ENCODE results near the gene SOCS3. TPM values are rescaled to one million over a fixed set of nuclear protein-coding genes. Genes with fewer than 3 reads are reported as not detected.

Gene SOCS3
- total and polyA plus RNA-seq, 10 of the 15 experiments (the other 5 are each of a cell fraction or from before 2014, with no cell fraction given), result 0.05 to 3.9 (median 1.0) TPM

DNA sequence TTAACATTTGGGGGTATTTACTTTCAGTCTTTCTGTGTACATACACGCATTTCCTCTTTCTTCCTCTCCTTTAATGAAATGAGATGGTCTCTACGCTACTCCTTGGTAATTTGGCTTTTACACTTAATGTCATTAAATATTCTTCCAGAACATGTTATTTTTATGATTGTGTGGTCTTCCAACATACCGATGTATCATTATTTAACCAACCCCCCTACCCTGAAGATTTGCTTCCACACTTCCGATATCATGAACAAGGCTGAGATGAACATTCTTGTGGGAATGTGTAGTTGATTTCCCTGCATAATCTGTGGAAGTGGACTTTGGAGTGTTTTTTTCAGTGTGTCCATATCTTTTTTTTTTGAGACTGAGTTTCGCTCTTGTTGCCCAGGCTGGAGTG is 16.3 kb upstream of the SOCS3 start:
- POLR2A ChIA-PET, result no interaction called here
- no TSS peak for BruUV-seq (replicated peaks)
- WGBS (ENCODE audit: insufficient coverage, insufficient replicate concordance, low lambda C conversion rate, missing lambda C conversion rate), result 56% methylated on average over 4 of the region's 5 CpGs

GRCh38 chr17:78375401-78376151 is 15.7 kb upstream of the SOCS3 start:
- peaks cover 19% of the 10 kb centered on the region for H3K4me1 ChIP-seq (ENCODE audit: control insufficient read depth, insufficient read depth, low read length)
- intact Hi-C loops (cut with micrococcal nuclease; ENCODE audit: unreplicated experiment) (no loop called here), in situ Hi-C loops (cut with MboI) (no loop called here)
- DNase-seq (ENCODE audit: low read depth, low spot score) (no peak), ATAC-seq (no peak), FAIRE-seq (no peak)
- no peak overlapping the region for H3K9ac ChIP-seq (ENCODE audit: control insufficient read depth, insufficient read depth, low read length)
- no peak overlapping the region for H3K4me2 ChIP-seq (ENCODE audit: control insufficient read depth, insufficient read depth)
- ChIA-PET CTCF (interaction anchor here (1.4 to 2.7 kb wide), 2 partner anchors 11 to 15 kb away, joined by 5 to 9 read pairs; no protein-coding TSS in a partner anchor), POLR2A (no interaction called here), SMC1A (ENCODE audit: uncharacterized antibody, unreplicated experiment) (interaction anchor here (1.5 kb wide), 1 partner anchor 63 kb away, joined by 4 read pairs; no protein-coding TSS in a partner anchor), RAD21 (ENCODE audit: unreplicated experiment) (interaction anchor here (1.5 kb wide), 1 partner anchor 9 kb away, joined by 4 read pairs; no protein-coding TSS in a partner anchor)
- H4K20me1 ChIP-seq (ENCODE audit: control insufficient read depth, insufficient read depth), result no peaks in the 10 kb centered on the region
- H3K79me2 ChIP-seq (ENCODE audit: control insufficient read depth, insufficient read depth, low read length), result peaks cover 25% of the 10 kb centered on the region
- H3K4me3 ChIP-seq, result no peak overlapping the region
- no peaks in the 10 kb centered on the region for H3K36me3 ChIP-seq (ENCODE audit: control insufficient read depth in 2 of 2, insufficient read depth in 2 of 2, low read length in 1 of 2)
- H2AFZ ChIP-seq (ENCODE audit: control insufficient read depth, low read depth, low read length), result no peak overlapping the region
- H3K9me3 ChIP-seq (replicated peaks; ENCODE audit: control insufficient read depth, insufficient read depth, low read length), result no peaks in the 10 kb centered on the region
- BruUV-seq (replicated peaks), result no TSS peak
- H3K27me3 ChIP-seq (replicated peaks in 1 of 2; ENCODE audit: control insufficient read depth in 2 of 2, insufficient read depth in 2 of 2, low read length in 1 of 2), result no peaks in the 10 kb centered on the region
- 46% methylated on average over 9 of the region's 9 CpGs for WGBS (ENCODE audit: insufficient coverage, insufficient replicate concordance, low lambda C conversion rate, missing lambda C conversion rate)
- no peak overlapping the region for H3K27ac ChIP-seq (ENCODE audit: control insufficient read depth, insufficient read depth)
- no peak for TF ChIP-seq ATF7 (IDR thresholded peaks at IDR 0.05; ENCODE audit: low read depth)
- TF ChIP-seq CEBPZ (IDR thresholded peaks at IDR 0.05; ENCODE audit: low read depth, low read length), result no peak
- TF ChIP-seq ZNF622 (IDR thresholded peaks at IDR 0.05), result no peak
- TF ChIP-seq POLR2AphosphoS2 (IDR thresholded peaks at IDR 0.05; ENCODE audit: low read depth, low read length), result no peak
- no peak for TF ChIP-seq WRNIP1 (IDR thresholded peaks at IDR 0.05; ENCODE audit: borderline replicate concordance, low read depth, low read length)
- TF ChIP-seq BCLAF1 (IDR thresholded peaks at IDR 0.05), result no peak
- TF ChIP-seq STAT1 (conservative IDR thresholded peaks at IDR 0.05), result no peak

More for the DNA sequence above, 16.3 kb upstream of the SOCS3 start:
- Histone ChIP-seq H2AFZ (ENCODE audit: control insufficient read depth, low read depth, low read length) (no peak overlapping the region), H3K4me1 (ENCODE audit: control insufficient read depth, insufficient read depth, low read length) (peaks cover 23% of the 10 kb centered on the region), H3K4me2 (ENCODE audit: control insufficient read depth, insufficient read depth) (no peak overlapping the region), H3K27me3 (replicated peaks in 1 of 2; ENCODE audit: control insufficient read depth in 2 of 2, insufficient read depth in 2 of 2, low read length in 1 of 2) (no peaks in the 10 kb centered on the region), H3K36me3 (ENCODE audit: control insufficient read depth in 2 of 2, insufficient read depth in 2 of 2, low read length in 1 of 2) (no peaks in the 10 kb centered on the region), H3K4me3 (no peak overlapping the region), H3K79me2 (ENCODE audit: control insufficient read depth, insufficient read depth, low read length) (peaks cover 31% of the 10 kb centered on the region), H3K27ac (ENCODE audit: control insufficient read depth, insufficient read depth) (no peak overlapping the region), H3K9ac (ENCODE audit: control insufficient read depth, insufficient read depth, low read length) (no peak overlapping the region), H3K9me3 (replicated peaks; ENCODE audit: control insufficient read depth, insufficient read depth, low read length) (no peaks in the 10 kb centered on the region), H4K20me1 (ENCODE audit: control insufficient read depth, insufficient read depth) (no peaks in the 10 kb centered on the region)
- FAIRE-seq (peak; percentile 65), DNase-seq (ENCODE audit: low read depth, low spot score) (no peak), ATAC-seq (no peak)
- intact Hi-C loops (cut with micrococcal nuclease; ENCODE audit: unreplicated experiment), result no loop called here
- in situ Hi-C loops (cut with MboI), result no loop called here
- ChIA-PET CTCF (interaction anchor here (0.7 to 2.7 kb wide), 4 partner anchors 11 to 125 kb away, joined by 3 to 9 read pairs (median 4); no protein-coding TSS in a partner anchor), SMC1A (ENCODE audit: uncharacterized antibody, unreplicated experiment) (interaction anchor here (1.5 kb wide), 1 partner anchor 64 kb away, joined by 4 read pairs; no protein-coding TSS in a partner anchor), RAD21 (ENCODE audit: unreplicated experiment) (interaction anchor here (1.0 to 1.5 kb wide), 2 partner anchors 9 to 126 kb away, joined by 3 to 4 read pairs; no protein-coding TSS in a partner anchor)
- TF ChIP-seq ZNF384 (IDR thresholded peaks at IDR 0.05; ENCODE audit: borderline replicate concordance, low read depth, low read length) (no peak), SPI1 (IDR thresholded peaks at IDR 0.05; ENCODE audit: borderline replicate concordance, insufficient read depth, low read depth, low read length) (peak; percentile 47; the same call in 1 of the 2 replicates)
